Raji (cell line): Measurements from ENCODE around the gene PLD1.

Experiments used
- POLR2A ChIP-seq: IDR thresholded peaks from 2 replicates; pipeline ENCODE4 v1.6.1; 2011; ENCODE audit warnings: low read depth, low read length, control low read depth; ENCODE audit not compliant: insufficient read depth

The PLD1 gene

GRCh38 chr3:171694888-171695287 lies 115.4 kb downstream of the PLD1 start:
- no peak for TF ChIP-seq POLR2A

- no peak for TF ChIP-seq POLR2A
These were observed 118.8 kb downstream of the PLD1 start for GRCh38 chr3:171691485-171691884.

GRCh38 chr3:171690281-171690680 lies 120.0 kb downstream of the PLD1 start:
- TF ChIP-seq POLR2A: no peak

- no peak for TF ChIP-seq POLR2A
These were observed 121.7 kb downstream of the PLD1 start for GRCh38 chr3:171688593-171688992.

- no peak for TF ChIP-seq POLR2A
These were observed 122.3 kb downstream of the PLD1 start for GRCh38 chr3:171688002-171688401.

- TF ChIP-seq POLR2A: no peak
These were observed 122.7 kb downstream of the PLD1 start for GRCh38 chr3:171687581-171687980.

- TF ChIP-seq POLR2A: no peak
These were observed 123.2 kb downstream of the PLD1 start for GRCh38 chr3:171687064-171687463.

- no peak for TF ChIP-seq POLR2A
These were observed 125.0 kb downstream of the PLD1 start for GRCh38 chr3:171685116-171685895.

- no peak for TF ChIP-seq POLR2A
These were observed 126.1 kb downstream of the PLD1 start for GRCh38 chr3:171684221-171684620.

- TF ChIP-seq POLR2A: no peak
These were observed 127.5 kb downstream of the PLD1 start for GRCh38 chr3:171682743-171683142.

- no peak for TF ChIP-seq POLR2A
These were observed 129.4 kb downstream of the PLD1 start for GRCh38 chr3:171680726-171681411.

- no peak for TF ChIP-seq POLR2A
These were observed 131.3 kb downstream of the PLD1 start for GRCh38 chr3:171678971-171679492.

GRCh38 chr3:171677706-171678105 lies 132.6 kb downstream of the PLD1 start:
- TF ChIP-seq POLR2A: no peak

GRCh38 chr3:171676601-171677175 lies 133.6 kb downstream of the PLD1 start:
- TF ChIP-seq POLR2A: no peak

GRCh38 chr3:171673951-171674350 lies 136.3 kb downstream of the PLD1 start:
- TF ChIP-seq POLR2A: no peak

- no peak for TF ChIP-seq POLR2A
These were observed 137.7 kb downstream of the PLD1 start for GRCh38 chr3:171672538-171672937.
